Tibial nerve (tissue), 4 donors: Measurements from ENCODE around the gene M1AP. TPM values are rescaled to one million over a fixed set of nuclear protein-coding genes. Genes with fewer than 3 reads are reported as not detected.

Source experiments
- DNase-seq, 2 donors: peaks; one replicate each; pipeline ENCODE4 v3.0.0-alpha.2; 2019; ENCODE audit warnings: low spot score in 2 of 2
- H3K27ac ChIP-seq, 4 donors: fragments of 200-600 bp; sonication (generic) in 3 of 4; one replicate each; pipeline ENCODE4 v1.5.1; 2017 to 2019; ENCODE audit warnings: mild to moderate bottlenecking in 1 of 4
- H3K27me3 ChIP-seq, 2 donors: fragments of 200-600 bp; sonication (generic) in 1 of 2; one replicate each; pipeline versions ENCODE4 v1.5.1 to v1.6.0; 2017 to 2019
- H3K36me3 ChIP-seq, 3 donors: fragments of 200-600 bp; sonication (generic); one replicate each; pipeline ENCODE4 v1.5.1; 2018 to 2019
- H3K4me1 ChIP-seq, 4 donors: fragments of 200-600 bp; sonication (generic) in 3 of 4; one replicate each; pipeline ENCODE4 v1.5.1; 2017 to 2019
- H3K4me3 ChIP-seq, 4 donors: fragments of 200-600 bp; sonication (generic) in 3 of 4; one replicate each; pipeline ENCODE4 v1.5.1; 2017 to 2019; ENCODE audit warnings: mild to moderate bottlenecking in 1 of 4, moderate library complexity in 1 of 4
- H3K9me3 ChIP-seq, 4 donors: fragments of 200-600 bp; sonication (generic) in 3 of 4; one replicate each; pipeline ENCODE4 v1.5.1; 2017 to 2019
- EP300 ChIP-seq, 2 donors: sonication (generic); formaldehyde crosslinking; IDR thresholded peaks; one replicate each; pipeline ENCODE4 v1.6.1; 2017; ENCODE audit warnings: antibody characterized with exemption in 2 of 2, mild to moderate bottlenecking in 1 of 2
- POLR2A ChIP-seq, 2 donors: fragments of 450-650 bp; IDR thresholded peaks; one replicate each; pipeline ENCODE4 v1.6.1; 2017; ENCODE audit warnings: antibody characterized with exemption in 2 of 2, mild to moderate bottlenecking in 2 of 2, moderate library complexity in 2 of 2
- WGBS, 2 donors: methylation state at CpG; one replicate each; pipeline ENCODE4 v1.1.5; 2018; 5-methylcytosine and 5-hydroxymethylcytosine counted together
- total RNA-seq, 4 donors: library from RNA; depleted of rRNA; stranded (reverse); fragments of >200 nt; gene quantifications; one replicate each; pipeline ENCODE4 v1.1.0, GENCODE V29; 2016
- TF ChIP-seq, protein P1 (sequence below), 5 experiments: fragments of 200-600 bp in 3 of 5; fragments of 450-650 bp in 2 of 5; sonication (generic) in 3 of 5; IDR thresholded peaks; one replicate each; pipeline ENCODE4 v1.5.1; 2016 to 2019; ENCODE audit warnings: antibody characterized with exemption in 5 of 5, mild to moderate bottlenecking in 3 of 5, moderate library complexity in 2 of 5

M1AP gene
- total RNA-seq, result under 1 TPM in 1 of 4 donors, not detected in 3; 0.21 TPM

- H3K27ac ChIP-seq, result no peak within 1 kb of the TSS
- H3K9me3 ChIP-seq, result no peaks in the 10 kb centered on the region
- TF ChIP-seq, protein P1, sequence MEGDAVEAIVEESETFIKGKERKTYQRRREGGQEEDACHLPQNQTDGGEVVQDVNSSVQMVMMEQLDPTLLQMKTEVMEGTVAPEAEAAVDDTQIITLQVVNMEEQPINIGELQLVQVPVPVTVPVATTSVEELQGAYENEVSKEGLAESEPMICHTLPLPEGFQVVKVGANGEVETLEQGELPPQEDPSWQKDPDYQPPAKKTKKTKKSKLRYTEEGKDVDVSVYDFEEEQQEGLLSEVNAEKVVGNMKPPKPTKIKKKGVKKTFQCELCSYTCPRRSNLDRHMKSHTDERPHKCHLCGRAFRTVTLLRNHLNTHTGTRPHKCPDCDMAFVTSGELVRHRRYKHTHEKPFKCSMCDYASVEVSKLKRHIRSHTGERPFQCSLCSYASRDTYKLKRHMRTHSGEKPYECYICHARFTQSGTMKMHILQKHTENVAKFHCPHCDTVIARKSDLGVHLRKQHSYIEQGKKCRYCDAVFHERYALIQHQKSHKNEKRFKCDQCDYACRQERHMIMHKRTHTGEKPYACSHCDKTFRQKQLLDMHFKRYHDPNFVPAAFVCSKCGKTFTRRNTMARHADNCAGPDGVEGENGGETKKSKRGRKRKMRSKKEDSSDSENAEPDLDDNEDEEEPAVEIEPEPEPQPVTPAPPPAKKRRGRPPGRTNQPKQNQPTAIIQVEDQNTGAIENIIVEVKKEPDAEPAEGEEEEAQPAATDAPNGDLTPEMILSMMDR (IDR thresholded peaks at IDR 0.05), result no peak
- TF ChIP-seq EP300 (IDR thresholded peaks at IDR 0.05) (no peak), POLR2A (IDR thresholded peaks at IDR 0.05) (no peak)
- H3K4me1 ChIP-seq, result peaks cover 0 to 3% (median 0%) of the 10 kb centered on the region in 4 donors
- WGBS, 2 donors, result 14 to 25% methylated on average over 38 to 45 of the region's 45 CpGs
- DNase-seq, result no peak
- no peaks in the 10 kb centered on the region for H3K36me3 ChIP-seq
- H3K4me3 ChIP-seq, result peak within 1 kb of the TSS in 1 of 4 donors; percentile 14
- peaks cover 0 to 34% of the 10 kb centered on the region in 2 donors for H3K27me3 ChIP-seq
Measured at GRCh38 chr2:74648009-74648443, at the start of gene M1AP. M1AP (minus strand) TSS chr2:74648330; CDS start chr2:74640275, 8,055 bp downstream.

- no peak for TF ChIP-seq POLR2A (IDR thresholded peaks at IDR 0.05)
- TF ChIP-seq, protein P1 (IDR thresholded peaks at IDR 0.05), result no peak
- no peak for TF ChIP-seq EP300 (IDR thresholded peaks at IDR 0.05)
- Histone ChIP-seq H3K27ac (no peak overlapping the region), H3K4me1 (no peaks in the 10 kb centered on the region), H3K27me3 (no peaks in the 10 kb centered on the region), H3K9me3 (no peaks in the 10 kb centered on the region), H3K4me3 (no peak overlapping the region), H3K36me3 (peaks cover 0 to 17% (median 0%) of the 10 kb centered on the region in 3 donors)
- no peak for DNase-seq
- 66 to 72% methylated on average over 2 of the region's 2 CpGs for WGBS, 2 donors
Measured at GRCh38 chr2:74696829-74697228, 48.7 kb upstream of the M1AP start.

GRCh38 chr2:74695663-74696062 is 47.5 kb upstream of the M1AP start:
- TF ChIP-seq POLR2A (IDR thresholded peaks at IDR 0.05) (no peak), EP300 (IDR thresholded peaks at IDR 0.05) (no peak)
- TF ChIP-seq, protein P1 (IDR thresholded peaks at IDR 0.05), result no peak
- H3K27me3 ChIP-seq, result no peaks in the 10 kb centered on the region
- no peak overlapping the region for H3K4me3 ChIP-seq
- DNase-seq, result no peak
- 67 to 73% methylated on average over 4 of the region's 4 CpGs for WGBS, 2 donors
- H3K9me3 ChIP-seq, result no peaks in the 10 kb centered on the region
- no peak overlapping the region for H3K27ac ChIP-seq
- H3K36me3 ChIP-seq, result peaks cover 0 to 9% (median 0%) of the 10 kb centered on the region in 3 donors
- H3K4me1 ChIP-seq, result no peaks in the 10 kb centered on the region

DNA sequence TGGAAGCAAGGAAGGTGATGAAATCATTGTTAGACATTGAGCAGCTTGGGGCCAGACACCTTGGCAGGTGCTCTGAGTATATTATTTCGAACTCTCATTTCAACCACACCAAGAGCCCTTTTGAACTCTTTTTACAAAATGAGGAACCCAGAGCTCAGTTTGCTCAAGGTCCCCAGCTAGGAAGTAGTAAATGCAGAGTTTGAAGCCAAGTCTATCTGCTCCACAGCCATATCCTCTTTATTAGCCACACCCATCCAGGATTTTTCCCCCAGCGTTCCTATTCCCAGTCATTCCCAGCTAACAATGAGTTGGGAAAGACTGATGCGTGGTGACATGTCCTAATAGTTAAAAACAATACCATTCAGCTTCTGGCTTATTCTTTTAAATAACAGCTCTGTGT is 46.2 kb upstream of the M1AP start:
- TF ChIP-seq POLR2A (IDR thresholded peaks at IDR 0.05), result no peak
- no peak for TF ChIP-seq EP300 (IDR thresholded peaks at IDR 0.05)
- TF ChIP-seq, protein P1 (IDR thresholded peaks at IDR 0.05), result no peak
- 70 to 74% methylated on average over 3 of the region's 3 CpGs for WGBS, 2 donors
- no peaks in the 10 kb centered on the region for H3K27me3 ChIP-seq

DNA sequence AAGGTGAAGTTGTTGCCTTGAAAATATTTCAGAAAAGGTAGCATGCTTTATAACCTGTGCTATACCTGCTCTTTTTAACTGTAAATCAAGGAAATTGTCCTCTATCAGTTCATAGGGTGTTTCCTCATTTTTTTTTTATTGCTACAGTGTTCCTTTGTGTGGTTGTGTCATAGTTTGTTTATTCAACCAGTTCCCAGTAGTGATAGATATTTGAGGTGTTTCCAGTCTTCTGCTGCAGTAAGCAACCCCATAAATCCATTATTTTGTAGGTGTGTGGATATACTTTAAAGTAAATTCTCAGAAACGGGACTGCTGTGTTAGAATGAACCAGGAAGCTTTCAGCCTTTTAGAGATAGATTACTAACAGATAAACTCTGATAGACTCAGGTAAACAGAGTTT is 45.5 kb upstream of the M1AP start:
- Histone ChIP-seq H3K4me1 (no peaks in the 10 kb centered on the region), H3K9me3 (no peaks in the 10 kb centered on the region), H3K4me3 (no peak overlapping the region), H3K36me3 (no peaks in the 10 kb centered on the region), H3K27ac (no peak overlapping the region), H3K27me3 (no peaks in the 10 kb centered on the region)
- 69 to 85% methylated on average over 1 of the region's 1 CpG for WGBS, 2 donors
- DNase-seq, result no peak
- TF ChIP-seq POLR2A (IDR thresholded peaks at IDR 0.05), result no peak
- TF ChIP-seq, protein P1 (IDR thresholded peaks at IDR 0.05), result no peak
- no peak for TF ChIP-seq EP300 (IDR thresholded peaks at IDR 0.05)

More for the DNA sequence above, 46.2 kb upstream of the M1AP start:
- no peak overlapping the region for H3K27ac ChIP-seq
- no peaks in the 10 kb centered on the region for H3K36me3 ChIP-seq
- no peaks in the 10 kb centered on the region for H3K9me3 ChIP-seq
- no peak for DNase-seq
- no peaks in the 10 kb centered on the region for H3K4me1 ChIP-seq
- H3K4me3 ChIP-seq, result no peak overlapping the region
